H9 (cell line): ENCODE results near the gene MYRF. TPM values are rescaled to one million over a fixed set of nuclear protein-coding genes. Genes with fewer than 3 reads are reported as not detected.

Experiments used
- DNase-seq: peaks from one replicate; pipeline ENCODE4 v3.0.0-alpha.2; 2017
- H2AFZ ChIP-seq: one replicate; pipeline ENCODE4 v1.6.1; 2013; ENCODE audit warnings: mild to moderate bottlenecking, low read length, control low read depth, moderate library complexity
- H2AK5ac ChIP-seq: 2 replicates; pipeline ENCODE4 v1.6.1; 2013; ENCODE audit warnings: low read length, control low read depth, mixed read lengths; ENCODE audit not compliant: insufficient read length
- H2BK120ac ChIP-seq: one replicate; pipeline ENCODE4 v1.6.1; 2013; ENCODE audit warnings: low read depth, mild to moderate bottlenecking, low read length, control low read depth, inconsistent platforms; ENCODE audit not compliant: poor library complexity, severe bottlenecking
- H2BK12ac ChIP-seq: 2 replicates; pipeline ENCODE4 v1.6.1; 2013; ENCODE audit warnings: low read length, control low read depth, mixed read lengths, low read depth; ENCODE audit not compliant: insufficient read length
- H2BK15ac ChIP-seq: 2 replicates; pipeline ENCODE4 v1.6.1; 2013; ENCODE audit warnings: low read depth, low read length, control low read depth
- H2BK20ac ChIP-seq: one replicate; pipeline ENCODE4 v1.6.1; 2013; ENCODE audit warnings: low read depth, mild to moderate bottlenecking, low read length, control low read depth, inconsistent platforms; ENCODE audit not compliant: poor library complexity, severe bottlenecking
- H2BK5ac ChIP-seq: 2 replicates; pipeline ENCODE4 v1.6.1; 2013; ENCODE audit warnings: low read length, control low read depth, mixed read lengths; ENCODE audit not compliant: insufficient read length
- H3K14ac ChIP-seq: 2 replicates; pipeline ENCODE4 v1.6.1; 2013; ENCODE audit warnings: low read length, control low read depth; ENCODE audit not compliant: insufficient read depth
- H3K18ac ChIP-seq: 2 replicates; pipeline ENCODE4 v1.6.1; 2013; ENCODE audit warnings: low read depth, mild to moderate bottlenecking, mixed read lengths, low read length, control low read depth; ENCODE audit not compliant: insufficient read length
- H3K23ac ChIP-seq: 2 replicates; pipeline ENCODE4 v1.6.1; 2013; ENCODE audit warnings: low read length, control low read depth, mixed read lengths, low read depth; ENCODE audit not compliant: insufficient read length
- H3K23me2 ChIP-seq: 2 replicates; pipeline ENCODE4 v1.6.1; 2013; ENCODE audit warnings: low read depth, mild to moderate bottlenecking, mixed read lengths, low read length, control low read depth; ENCODE audit not compliant: insufficient read length, poor library complexity, severe bottlenecking
- H3K27ac ChIP-seq: 2 replicates; pipeline ENCODE4 v1.5.1; 2013; ENCODE audit warnings: low read length, control low read depth, mixed read lengths, low read depth; ENCODE audit not compliant: insufficient read length
- H3K27me3 ChIP-seq: 2 replicates; pipeline ENCODE4 v1.6.1; 2013; ENCODE audit warnings: low read length, control low read depth, inconsistent platforms; ENCODE audit not compliant: insufficient read depth
- H3K4ac ChIP-seq: 2 replicates; pipeline ENCODE4 v1.6.1; 2013; ENCODE audit warnings: low read depth, mild to moderate bottlenecking, control low read depth, inconsistent platforms, low read length, moderate library complexity
- H3K4me1 ChIP-seq: 2 replicates; pipeline ENCODE4 v1.6.1; 2013; ENCODE audit warnings: low read length, control low read depth, inconsistent platforms; ENCODE audit not compliant: insufficient read depth
- H3K4me2 ChIP-seq: 2 replicates; pipeline ENCODE4 v1.6.1; 2013; ENCODE audit warnings: low read length, control low read depth, mixed read lengths; ENCODE audit not compliant: insufficient read length, insufficient read depth
- H3K56ac ChIP-seq: 2 replicates; pipeline ENCODE4 v1.6.1; 2013; ENCODE audit warnings: low read depth, mild to moderate bottlenecking, mixed read lengths, low read length, control low read depth; ENCODE audit not compliant: insufficient read length
- H3K79me1 ChIP-seq: 2 replicates; pipeline ENCODE4 v1.6.1; 2013; ENCODE audit warnings: low read depth, mild to moderate bottlenecking, moderate library complexity, low read length, control low read depth, inconsistent platforms; ENCODE audit not compliant: insufficient read depth, poor library complexity, severe bottlenecking
- H3K79me2 ChIP-seq: 2 replicates; pipeline ENCODE4 v1.6.1; 2013; ENCODE audit warnings: low read length, control low read depth, inconsistent platforms; ENCODE audit not compliant: insufficient read depth
- H3K9ac ChIP-seq: 2 replicates; pipeline ENCODE4 v1.6.1; 2013; ENCODE audit warnings: low read length, control low read depth, mixed read lengths; ENCODE audit not compliant: insufficient read length; ENCODE audit errors: extremely low read depth
- H3K9me3 ChIP-seq: one replicate; pipeline ENCODE4 v1.6.1; 2013; ENCODE audit warnings: low read depth, low read length, inconsistent platforms; ENCODE audit not compliant: control insufficient read depth
- H3T11ph ChIP-seq: one replicate; pipeline ENCODE4 v1.6.1; 2013; ENCODE audit warnings: mild to moderate bottlenecking, low read length, control low read depth, inconsistent platforms
- H4K20me1 ChIP-seq: one replicate; pipeline ENCODE4 v1.6.1; 2013; ENCODE audit not compliant: control insufficient read depth, insufficient read length, insufficient read depth
- H4K5ac ChIP-seq: 2 replicates; pipeline ENCODE4 v1.6.1; 2013; ENCODE audit warnings: low read depth, mild to moderate bottlenecking, mixed read lengths, low read length, control low read depth; ENCODE audit not compliant: insufficient read length
- H4K8ac ChIP-seq: replicated peaks from 2 replicates; pipeline ENCODE4 v1.6.1; 2013; ENCODE audit warnings: low read length, control low read depth, mixed read lengths, low read depth; ENCODE audit not compliant: insufficient read length
- H4K91ac ChIP-seq: 2 replicates; pipeline ENCODE4 v1.6.1; 2013; ENCODE audit warnings: low read depth, mild to moderate bottlenecking, moderate library complexity, mixed read lengths, low read length, control low read depth; ENCODE audit not compliant: insufficient read length
- H3K27ac Mint-ChIP-seq, 3 experiments: 2 replicates in 2 of 3; 3 replicates in 1 of 3; pipeline ENCODE4 v1.8.0; 2020 to 2021; ENCODE audit warnings: mixed read lengths in 3 of 3, mild to moderate bottlenecking in 1 of 3, moderate library complexity in 1 of 3
- H3K27me3 Mint-ChIP-seq: 2 replicates; pipeline ENCODE4 v1.8.0; 2021; ENCODE audit warnings: low read depth, mild to moderate bottlenecking, moderate library complexity, mixed read lengths
- H3K36me3 Mint-ChIP-seq, 3 experiments: 2 replicates in 2 of 3; 3 replicates in 1 of 3; pipeline ENCODE4 v1.8.0; 2020 to 2021; ENCODE audit warnings: low read depth in 3 of 3, mixed read lengths in 3 of 3; ENCODE audit not compliant: insufficient read depth in 1 of 3
- H3K4me1 Mint-ChIP-seq, 2 experiments: 2 replicates each; pipeline ENCODE4 v1.8.0; 2020; ENCODE audit warnings: mixed read lengths in 2 of 2
- H3K4me3 Mint-ChIP-seq, 2 experiments: 2 replicates in 1 of 2; 3 replicates in 1 of 2; pipeline ENCODE4 v1.8.0; 2020 to 2021; ENCODE audit warnings: mild to moderate bottlenecking in 2 of 2, mixed read lengths in 2 of 2, moderate library complexity in 1 of 2
- H3K9me3 Mint-ChIP-seq, 2 experiments: 2 replicates in 1 of 2; 3 replicates in 1 of 2; pipeline ENCODE4 v1.8.0; 2020; ENCODE audit warnings: mild to moderate bottlenecking in 2 of 2, mixed read lengths in 2 of 2, moderate library complexity in 1 of 2
- CTCF ChIP-seq: fragments of 200-600 bp; sonication (generic); conservative IDR thresholded peaks from 3 replicates; pipeline ENCODE4 v1.8.0; 2021; ENCODE audit warnings: antibody characterized with exemption, mild to moderate bottlenecking
- WGBS: extraction: QIAGEN DNeasy Blood & Tissue Kit; methylation state at CpG from one replicate; pipeline ENCODE4 v1.1.7; 2013; ENCODE audit warnings: missing lambda C conversion rate, low lambda C conversion rate, mixed read lengths; ENCODE audit not compliant: insufficient read length; ENCODE audit errors: extremely low coverage; 5-methylcytosine and 5-hydroxymethylcytosine counted together
- total RNA-seq: library from RNA; stranded (reverse); gene quantifications from 2 replicates; pipeline ENCODE4 v1.2.1, GENCODE V29; 2021

MYRF gene
- total RNA-seq, 1 experiment from 2014 or later = 13.9 TPM

- peak; percentile 55 for DNase-seq
- WGBS = no CpG with 5 or more reads among the region's 23 CpGs
- Histone ChIP-seq H4K91ac (no peak overlapping the region), H3K27me3 (no peaks in the 10 kb centered on the region), H3T11ph (no peak overlapping the region), H2BK20ac (no peak overlapping the region), H3K79me1 (no peaks in the 10 kb centered on the region), H3K4me2 (no peak overlapping the region), H3K4ac (no peak overlapping the region), H3K56ac (no peak overlapping the region), H2BK120ac (no peak overlapping the region), H3K79me2 (no peaks in the 10 kb centered on the region), H3K23ac (no peak overlapping the region), H3K23me2 (no peaks in the 10 kb centered on the region), H2AK5ac (no peak overlapping the region), H3K27ac (no peak overlapping the region), H3K14ac (no peak overlapping the region), H4K20me1 (no peaks in the 10 kb centered on the region), H2BK15ac (no peak overlapping the region), H3K9me3 (no peaks in the 10 kb centered on the region), H4K5ac (no peak overlapping the region), H2AFZ (no peak overlapping the region), H3K18ac (no peak overlapping the region), H2BK5ac (no peak overlapping the region), H2BK12ac (no peak overlapping the region), H3K4me1 (no peaks in the 10 kb centered on the region), H4K8ac (no peak overlapping the region), H3K9ac (no peak overlapping the region)
- Mint-ChIP-seq H3K4me3 (no peak overlapping the region), H3K4me1 (peaks cover 0 to 5% of the 10 kb centered on the region in 2 experiments; a peak in 1 of 4 replicates), H3K9me3 (no peaks in the 10 kb centered on the region; a peak in 1 of 5 replicates), H3K27me3 (no peaks in the 10 kb centered on the region; the same call in 1 of the 2 replicates), H3K36me3 (peaks cover 8 to 32% (median 15%) of the 10 kb centered on the region in 3 experiments; a peak in 6 of 7 replicates), H3K27ac (peak overlapping the region; percentile 18 to 67 (median 57); a peak in 4 of 7 replicates)
- TF ChIP-seq CTCF = peak; percentile 34; the same call in 1 of the 3 replicates
Measured at GRCh38 chr11:61737636-61738386, 14.6 kb upstream of the MYRF start.
